Uterus (tissue), 4 donors: ENCODE data around the gene TAAR8. TPM values are rescaled to one million over a fixed set of nuclear protein-coding genes. Genes with fewer than 3 reads are reported as not detected.

Source experiments
- DNase-seq, 2 donors: peaks; one replicate each; pipeline ENCODE4 v3.0.0-alpha.2; 2019 to 2020
- H3K27ac ChIP-seq, 2 donors: fragments of 200-600 bp; sonication (generic); 1 replicate in 1 of 2; 2 replicates in 1 of 2; pipeline ENCODE4 v1.5.1; 2016 to 2018
- H3K27me3 ChIP-seq, 2 donors: fragments of 200-600 bp; sonication (generic); one replicate each; pipeline ENCODE4 v1.5.1; 2018 to 2019; ENCODE audit warnings: control low read depth in 1 of 2
- H3K36me3 ChIP-seq, 2 donors: fragments of 200-600 bp; sonication (generic); one replicate each; pipeline ENCODE4 v1.5.1; 2019; ENCODE audit warnings: control low read depth in 1 of 2
- H3K4me1 ChIP-seq, 2 donors: fragments of 200-600 bp; sonication (generic); one replicate each; pipeline ENCODE4 v1.5.1; 2018 to 2019; ENCODE audit warnings: control low read depth in 1 of 2
- H3K4me3 ChIP-seq, 2 donors: fragments of 200-600 bp; sonication (generic); 1 replicate in 1 of 2; 2 replicates in 1 of 2; pipeline ENCODE4 v1.5.1; 2018 to 2019; ENCODE audit warnings: mild to moderate bottlenecking in 1 of 2
- H3K9me3 ChIP-seq, 2 donors: fragments of 200-600 bp; sonication (generic); one replicate each; pipeline ENCODE4 v1.5.1; 2019; ENCODE audit warnings: control low read depth in 1 of 2
- CTCF ChIP-seq, 4 experiments: fragments of 200-600 bp in 2 of 4; fragments of 450-650 bp in 2 of 4; sonication (generic) in 2 of 4; IDR thresholded peaks; one replicate each; pipeline ENCODE4 v1.5.1; 2016 to 2019; ENCODE audit warnings: antibody characterized with exemption in 4 of 4, mild to moderate bottlenecking in 2 of 4, moderate library complexity in 1 of 4
- POLR2A ChIP-seq, 2 donors: fragments of 450-650 bp; IDR thresholded peaks; one replicate each; pipeline ENCODE4 v1.6.1; 2016; ENCODE audit warnings: antibody characterized with exemption in 2 of 2, mild to moderate bottlenecking in 1 of 2, moderate library complexity in 1 of 2
- intact Hi-C: fragments of 100-400 bp; cut with DNase I; formaldehyde crosslinking; loops from one replicate; pipeline ENCODE4 v1.15.1; 2023; ENCODE audit warnings: low total_unique reads
- total RNA-seq, 4 donors: library from RNA; depleted of rRNA in 3 of 4; stranded (reverse); fragments of >200 nt in 3 of 4; gene quantifications; one replicate each; pipeline versions ENCODE4 v1.1.0 to v1.2.4, GENCODE V29; 2014 to 2023
- donor health status: DM: yes; HTN: yes; CAD: no.

Gene TAAR8
- total RNA-seq, result under 1 TPM in 1 of 4 donors, not detected in 3; 0.28 TPM

GRCh38 chr6:132552372-132552771 lies at the start of gene TAAR8:
TSS of gene TAAR8 (plus strand) at chr6:132552672. CDS start at chr6:132552693, 21 bp downstream.
- Histone ChIP-seq H3K9me3 (no peaks in the 10 kb centered on the region), H3K27ac (no peak within 1 kb of the TSS), H3K27me3 (no peaks in the 10 kb centered on the region), H3K4me1 (no peaks in the 10 kb centered on the region), H3K36me3 (no peaks in the 10 kb centered on the region), H3K4me3 (no peak within 1 kb of the TSS)
- TF ChIP-seq CTCF (IDR thresholded peaks at IDR 0.05), result no peak
- TF ChIP-seq POLR2A (IDR thresholded peaks at IDR 0.05), result no peak
- intact Hi-C loops, result no loop called here
- DNase-seq, result no peak

- H3K27ac ChIP-seq, result no peak overlapping the region
- no peaks in the 10 kb centered on the region for H3K9me3 ChIP-seq
- no peak overlapping the region for H3K4me3 ChIP-seq
- H3K36me3 ChIP-seq, result no peaks in the 10 kb centered on the region
- H3K4me1 ChIP-seq, result no peaks in the 10 kb centered on the region
- no peaks in the 10 kb centered on the region for H3K27me3 ChIP-seq
- DNase-seq, result no peak
- no peak for TF ChIP-seq CTCF (IDR thresholded peaks at IDR 0.05)
- TF ChIP-seq POLR2A (IDR thresholded peaks at IDR 0.05), result no peak
- intact Hi-C loops, result no loop called here
Observed at GRCh38 chr6:132504757-132505156, 47.7 kb upstream of the TAAR8 start.

- TF ChIP-seq CTCF (IDR thresholded peaks at IDR 0.05), result no peak
- no peak for TF ChIP-seq POLR2A (IDR thresholded peaks at IDR 0.05)
- Histone ChIP-seq H3K36me3 (no peaks in the 10 kb centered on the region), H3K27me3 (no peaks in the 10 kb centered on the region), H3K9me3 (no peaks in the 10 kb centered on the region), H3K27ac (no peak overlapping the region), H3K4me1 (no peaks in the 10 kb centered on the region), H3K4me3 (no peak overlapping the region)
- DNase-seq, result no peak
- intact Hi-C loops, result no loop called here
Observed at GRCh38 chr6:132505158-132505557, 47.3 kb upstream of the TAAR8 start.

GRCh38 chr6:132506461-132506860 lies 46.0 kb upstream of the TAAR8 start:
- no peaks in the 10 kb centered on the region for H3K36me3 ChIP-seq
- DNase-seq, result no peak
- H3K4me1 ChIP-seq, result no peaks in the 10 kb centered on the region
- no peak overlapping the region for H3K27ac ChIP-seq
- intact Hi-C loops, result no loop called here
- H3K27me3 ChIP-seq, result no peaks in the 10 kb centered on the region
- H3K4me3 ChIP-seq, result no peak overlapping the region
- TF ChIP-seq CTCF (IDR thresholded peaks at IDR 0.05) (no peak), POLR2A (IDR thresholded peaks at IDR 0.05) (no peak)
- no peaks in the 10 kb centered on the region for H3K9me3 ChIP-seq

GRCh38 chr6:132506869-132507808 lies 45.3 kb upstream of the TAAR8 start:
- no peak overlapping the region for H3K27ac ChIP-seq
- H3K9me3 ChIP-seq, result no peaks in the 10 kb centered on the region
- no peak overlapping the region for H3K4me3 ChIP-seq
- DNase-seq, result no peak
- no peaks in the 10 kb centered on the region for H3K27me3 ChIP-seq
- no peaks in the 10 kb centered on the region for H3K4me1 ChIP-seq
- TF ChIP-seq POLR2A (IDR thresholded peaks at IDR 0.05), result no peak
- TF ChIP-seq CTCF (IDR thresholded peaks at IDR 0.05), result no peak
- intact Hi-C loops, result no loop called here
- no peaks in the 10 kb centered on the region for H3K36me3 ChIP-seq
